HG03066 (cell line): Measurements from ENCODE around the gene TIPRL.

Experiments used
- ATAC-seq: cut with Tn5 transposase; IDR thresholded peaks from one replicate; pipeline ENCODE4 v1.9.1; 2021; ENCODE audit warnings: low read depth; ENCODE audit not compliant: unreplicated experiment

Gene TIPRL

DNA sequence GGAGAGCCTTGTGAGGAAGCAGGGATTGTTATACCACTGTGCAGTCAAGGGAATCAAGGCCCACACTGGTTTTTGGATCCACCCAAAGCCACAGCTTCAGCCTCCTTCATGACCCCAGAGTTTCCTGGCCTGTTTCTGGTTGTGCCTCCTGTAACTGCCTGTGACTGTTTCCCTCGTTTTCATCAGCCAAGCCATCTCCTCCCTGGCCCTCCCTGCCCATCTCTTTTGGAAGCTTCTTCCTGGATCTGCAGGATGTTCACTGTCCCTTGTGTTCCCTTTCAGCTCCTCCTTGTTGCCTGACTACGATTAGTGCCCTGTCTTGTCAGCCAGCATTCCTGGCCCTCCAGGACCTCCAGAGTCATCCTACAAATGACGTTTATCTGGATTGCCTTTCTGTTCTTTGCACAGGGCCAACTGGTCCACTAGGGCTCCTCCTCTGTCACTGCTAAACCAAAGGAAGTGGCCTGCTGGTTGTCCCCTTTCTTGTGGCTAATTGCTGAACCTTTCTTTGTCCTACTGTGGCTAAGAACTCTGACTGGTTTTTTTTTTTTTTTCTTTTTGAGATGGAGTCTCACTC lies 65.0 kb downstream of the TIPRL start:
- no peak for ATAC-seq

DNA sequence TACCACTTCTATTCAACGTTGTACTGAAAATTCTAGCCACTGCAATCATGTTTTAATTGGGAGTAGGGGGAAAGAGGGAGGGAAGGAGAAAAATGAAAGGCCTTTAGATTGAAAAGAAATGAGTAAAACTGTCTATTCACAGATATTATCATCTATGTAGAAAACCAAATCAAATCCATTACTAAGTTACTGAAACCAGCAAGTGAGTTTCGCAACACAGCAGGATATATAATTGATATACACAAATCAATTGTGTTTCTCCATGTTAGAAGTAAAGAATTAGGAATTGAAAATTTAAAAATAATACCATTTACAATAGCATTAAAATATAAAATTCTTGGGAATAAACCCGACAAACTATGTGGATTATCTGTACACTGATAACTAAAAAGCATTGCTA lies 66.3 kb downstream of the TIPRL start:
- no peak for ATAC-seq

DNA sequence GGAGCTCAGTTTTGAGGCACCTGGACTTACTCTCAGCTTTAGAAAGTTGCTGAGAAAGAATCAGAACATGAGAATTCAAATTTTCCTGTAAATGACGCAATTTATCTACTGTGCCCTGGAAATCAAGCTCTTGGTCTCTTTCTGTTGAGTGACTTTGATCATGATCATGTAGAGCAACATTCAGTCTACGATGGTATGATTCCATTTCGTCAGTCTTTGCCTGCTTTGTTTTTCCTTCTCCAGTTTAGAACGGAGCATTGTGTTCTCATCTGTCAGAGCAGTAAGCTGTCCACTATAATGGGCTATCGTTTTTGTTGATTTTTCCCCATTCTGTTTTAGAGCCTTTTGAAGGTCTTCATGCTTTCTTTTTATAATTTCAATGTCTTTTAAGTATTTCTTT lies 67.7 kb downstream of the TIPRL start:
- ATAC-seq: no peak
